PC-9 (cell line): ENCODE measurements around the gene GRID2IP. TPM values are rescaled to one million over a fixed set of nuclear protein-coding genes. Genes with fewer than 3 reads are reported as not detected.
A peak's percentile ranks its signal among the peaks of the same experiment; 100 is the strongest.

Experiments
- BruUV-seq: library from RNA; stranded (reverse); fragments of 400-500 nt; replicated peaks from 2 replicates; lab custom pipeline; 2021; lab: Mats Ljungman, UMichigan
- CTCF ChIA-PET: fragments of 300-600 bp; sonication (Branson Sonifier 250); formaldehyde crosslinking; loops from one replicate; lab custom pipeline; 2022; ENCODE audit warnings: antibody characterized with exemption; lab: Charles Lee
- POLR2A ChIA-PET: fragments of 300-600 bp; sonication (Branson Sonifier 250); formaldehyde crosslinking; loops from one replicate; lab custom pipeline; 2022; ENCODE audit warnings: antibody characterized with exemption; ENCODE audit not compliant: unreplicated experiment; lab: Charles Lee
- DNase-seq, 2 experiments: peaks; one replicate each; pipeline versions ENCODE4 v3.0.0 to v3.0.0-alpha.2; 2015 to 2022; ENCODE audit warnings: mixed read lengths in 1 of 2
- H2AFZ ChIP-seq: fragments of 200-600 bp; sonication (generic); 2 replicates; pipeline ENCODE4 v1.8.1; 2017; ENCODE audit warnings: antibody characterized with exemption
- H3F3A ChIP-seq: fragments of 200-600 bp; sonication (generic); 2 replicates; pipeline ENCODE4 v1.8.1; 2017; ENCODE audit warnings: antibody characterized with exemption, mild to moderate bottlenecking, low read depth; ENCODE audit not compliant: insufficient read depth
- H3K27ac ChIP-seq: fragments of 200-600 bp; sonication (generic); 2 replicates; pipeline ENCODE4 v1.6.1; 2016; ENCODE audit warnings: mixed run types
- H3K27me3 ChIP-seq: fragments of 200-600 bp; sonication (generic); 2 replicates; pipeline ENCODE4 v1.6.1; 2016; ENCODE audit warnings: low read depth, mixed run types; ENCODE audit not compliant: insufficient read depth
- H3K36me3 ChIP-seq: fragments of 200-600 bp; sonication (generic); 2 replicates; pipeline ENCODE4 v1.6.1; 2016; ENCODE audit warnings: low read depth, mixed run types
- H3K4me1 ChIP-seq: fragments of 200-600 bp; sonication (generic); replicated peaks from 2 replicates; pipeline ENCODE4 v1.6.1; 2016; ENCODE audit warnings: mixed run types; ENCODE audit not compliant: insufficient read depth
- H3K4me2 ChIP-seq: fragments of 200-600 bp; sonication (generic); 2 replicates; pipeline ENCODE4 v1.6.1; 2017; ENCODE audit warnings: mixed run types
- H3K4me3 ChIP-seq: fragments of 200-600 bp; sonication (generic); 2 replicates; pipeline ENCODE4 v1.6.1; 2016; ENCODE audit warnings: mixed run types
- H3K79me2 ChIP-seq: fragments of 200-600 bp; sonication (generic); 2 replicates; pipeline ENCODE4 v1.6.1; 2017; ENCODE audit warnings: low read depth, mixed run types
- H3K9me2 ChIP-seq: fragments of 200-600 bp; sonication (generic); 2 replicates; pipeline ENCODE4 v1.8.1; 2017; ENCODE audit warnings: mild to moderate bottlenecking; ENCODE audit not compliant: insufficient read depth
- H3K9me3 ChIP-seq: fragments of 200-600 bp; sonication (generic); 2 replicates; pipeline ENCODE4 v1.8.1; 2016; ENCODE audit warnings: low read depth; ENCODE audit not compliant: insufficient read depth
- H4K20me1 ChIP-seq: fragments of 200-600 bp; sonication (generic); 2 replicates; pipeline ENCODE4 v1.8.1; 2017; ENCODE audit not compliant: insufficient read depth
- EZH2 ChIP-seq: fragments of 200-600 bp; sonication (generic); IDR thresholded peaks from 2 replicates; pipeline ENCODE4 v1.8.0; 2017; ENCODE audit warnings: antibody characterized with exemption, low read depth
- intact Hi-C: fragments of 100-400 bp; cut with micrococcal nuclease; formaldehyde crosslinking; loops from one replicate; pipeline ENCODE4 v1.10.0; 2022; ENCODE audit not compliant: unreplicated experiment
- total RNA-seq: library from RNA; stranded (reverse); gene quantifications from 2 replicates; pipeline ENCODE4 v1.2.3, GENCODE V29; 2021
- TF ChIP-seq, protein P1 (sequence below): fragments of 200-600 bp; sonication (generic); conservative IDR thresholded peaks from 2 replicates; pipeline ENCODE4 v1.6.1; 2017; ENCODE audit warnings: mixed run types, antibody characterized with exemption, mild to moderate bottlenecking, moderate library complexity

The GRID2IP gene
- total RNA-seq, 1 experiment from 2014 or later, result 1.3 TPM

DNA sequence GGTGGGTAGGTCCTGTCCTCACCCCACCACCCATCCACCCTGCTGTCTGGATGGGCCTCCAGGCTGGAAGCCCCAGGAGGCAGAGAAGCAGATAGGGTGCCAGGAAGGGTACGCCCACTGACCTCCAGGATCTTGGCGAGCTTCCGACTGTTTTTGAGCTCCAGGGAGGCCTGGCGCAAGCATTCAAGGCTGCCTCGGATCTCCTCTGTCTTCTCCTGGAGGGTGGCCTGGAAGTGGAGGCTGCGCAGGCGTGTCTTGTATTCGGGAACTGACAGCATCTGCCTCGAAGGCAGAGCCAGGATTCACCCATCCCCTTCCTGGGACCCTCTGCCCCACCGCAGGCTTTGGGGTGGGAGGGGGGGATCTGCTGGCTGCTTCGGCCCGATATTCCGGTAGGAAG lies 48.4 kb downstream of the GRID2IP start:
- TSS peak; percentile 20 for BruUV-seq
- CTCF ChIA-PET, result interaction anchor here (0.5 kb wide), 1 partner anchor 143 kb away, joined by 8 read pairs; no protein-coding TSS in a partner anchor
- intact Hi-C loops, result no loop called here

DNA sequence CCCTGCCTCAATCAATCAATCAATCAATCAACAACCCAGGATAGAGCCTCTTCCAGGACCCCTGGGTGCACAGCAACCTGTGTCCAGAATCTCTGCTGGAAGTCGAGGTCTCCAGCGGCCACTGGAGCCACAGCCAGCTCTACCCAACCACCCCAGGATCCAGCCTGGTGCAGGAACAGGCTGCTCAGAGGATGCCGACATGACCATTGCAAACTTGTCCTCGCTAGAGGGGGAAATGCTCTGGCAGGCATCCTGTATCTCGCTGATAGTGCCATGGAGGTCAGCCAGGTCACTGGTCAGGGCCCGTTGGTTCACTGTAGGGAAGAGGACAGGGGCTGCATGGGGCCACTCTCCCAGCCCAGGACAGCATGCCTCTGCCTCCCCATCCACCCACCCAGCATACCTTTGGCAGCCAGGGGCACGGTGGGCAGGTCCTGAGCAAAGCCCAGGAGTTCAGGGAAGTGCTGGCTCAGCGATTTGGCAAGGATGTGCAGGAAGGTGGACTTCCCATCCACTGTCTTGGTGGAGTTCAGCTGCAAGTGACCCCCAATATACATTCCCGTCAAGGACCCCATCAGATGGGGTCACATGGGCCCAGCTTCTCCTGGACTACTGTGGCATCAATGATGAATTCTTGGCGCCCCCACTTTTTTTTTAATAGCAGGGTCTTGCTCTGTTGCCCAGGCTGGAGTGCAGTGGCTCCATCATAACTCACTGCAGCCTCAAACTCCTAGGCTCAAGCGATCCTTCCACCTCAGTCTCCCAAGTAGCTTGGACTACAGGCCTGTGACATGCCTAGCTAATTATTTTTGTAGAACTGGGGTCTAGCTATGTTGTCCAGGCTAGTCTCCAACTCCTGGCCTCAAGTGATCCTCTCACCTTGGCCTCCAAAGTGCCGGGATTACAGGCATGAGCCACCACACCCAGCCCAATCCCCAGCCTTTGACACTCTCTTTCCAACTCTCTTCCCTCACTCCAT lies 49.4 kb downstream of the GRID2IP start:
- H3F3A ChIP-seq, result no peaks in the 10 kb centered on the region
- no peaks in the 10 kb centered on the region for H4K20me1 ChIP-seq
- no peak for DNase-seq
- TF ChIP-seq, protein P1, sequence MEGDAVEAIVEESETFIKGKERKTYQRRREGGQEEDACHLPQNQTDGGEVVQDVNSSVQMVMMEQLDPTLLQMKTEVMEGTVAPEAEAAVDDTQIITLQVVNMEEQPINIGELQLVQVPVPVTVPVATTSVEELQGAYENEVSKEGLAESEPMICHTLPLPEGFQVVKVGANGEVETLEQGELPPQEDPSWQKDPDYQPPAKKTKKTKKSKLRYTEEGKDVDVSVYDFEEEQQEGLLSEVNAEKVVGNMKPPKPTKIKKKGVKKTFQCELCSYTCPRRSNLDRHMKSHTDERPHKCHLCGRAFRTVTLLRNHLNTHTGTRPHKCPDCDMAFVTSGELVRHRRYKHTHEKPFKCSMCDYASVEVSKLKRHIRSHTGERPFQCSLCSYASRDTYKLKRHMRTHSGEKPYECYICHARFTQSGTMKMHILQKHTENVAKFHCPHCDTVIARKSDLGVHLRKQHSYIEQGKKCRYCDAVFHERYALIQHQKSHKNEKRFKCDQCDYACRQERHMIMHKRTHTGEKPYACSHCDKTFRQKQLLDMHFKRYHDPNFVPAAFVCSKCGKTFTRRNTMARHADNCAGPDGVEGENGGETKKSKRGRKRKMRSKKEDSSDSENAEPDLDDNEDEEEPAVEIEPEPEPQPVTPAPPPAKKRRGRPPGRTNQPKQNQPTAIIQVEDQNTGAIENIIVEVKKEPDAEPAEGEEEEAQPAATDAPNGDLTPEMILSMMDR, result no peak
- no peak for TF ChIP-seq EZH2
- no TSS peak for BruUV-seq
- peaks cover 11% of the 10 kb centered on the region for H3K4me1 ChIP-seq
- H3K36me3 ChIP-seq, result no peaks in the 10 kb centered on the region
- POLR2A ChIA-PET, result no interaction called here
- H3K27ac ChIP-seq, result no peak overlapping the region
- CTCF ChIA-PET, result interaction anchor here (0.6 kb wide), 1 partner anchor 39 kb away, joined by 3 read pairs; no protein-coding TSS in a partner anchor
- no peaks in the 10 kb centered on the region for H3K9me3 ChIP-seq
- H3K4me2 ChIP-seq, result no peak overlapping the region
- H3K79me2 ChIP-seq, result no peaks in the 10 kb centered on the region
- H2AFZ ChIP-seq, result no peak overlapping the region
- H3K27me3 ChIP-seq, result no peaks in the 10 kb centered on the region
- no peak overlapping the region for H3K4me3 ChIP-seq
- no peaks in the 10 kb centered on the region for H3K9me2 ChIP-seq
- intact Hi-C loops, result no loop called here

More for the DNA sequence above, 48.4 kb downstream of the GRID2IP start:
- H3K79me2 ChIP-seq, result no peaks in the 10 kb centered on the region
- no peaks in the 10 kb centered on the region for H3K36me3 ChIP-seq
- POLR2A ChIA-PET, result no interaction called here
- no peak overlapping the region for H3K27ac ChIP-seq
- peaks cover 11% of the 10 kb centered on the region for H3K4me1 ChIP-seq
- TF ChIP-seq EZH2, result no peak
- TF ChIP-seq, protein P1, result no peak
- peak overlapping the region; percentile 66 for H3K4me3 ChIP-seq
- H3K9me3 ChIP-seq, result no peaks in the 10 kb centered on the region
- no peaks in the 10 kb centered on the region for H4K20me1 ChIP-seq
- H3K27me3 ChIP-seq, result no peaks in the 10 kb centered on the region
- peak overlapping the region; percentile 92 for H2AFZ ChIP-seq
- no peaks in the 10 kb centered on the region for H3F3A ChIP-seq
- no peak for DNase-seq
- H3K4me2 ChIP-seq, result peak overlapping the region; percentile 89
- no peaks in the 10 kb centered on the region for H3K9me2 ChIP-seq

DNA sequence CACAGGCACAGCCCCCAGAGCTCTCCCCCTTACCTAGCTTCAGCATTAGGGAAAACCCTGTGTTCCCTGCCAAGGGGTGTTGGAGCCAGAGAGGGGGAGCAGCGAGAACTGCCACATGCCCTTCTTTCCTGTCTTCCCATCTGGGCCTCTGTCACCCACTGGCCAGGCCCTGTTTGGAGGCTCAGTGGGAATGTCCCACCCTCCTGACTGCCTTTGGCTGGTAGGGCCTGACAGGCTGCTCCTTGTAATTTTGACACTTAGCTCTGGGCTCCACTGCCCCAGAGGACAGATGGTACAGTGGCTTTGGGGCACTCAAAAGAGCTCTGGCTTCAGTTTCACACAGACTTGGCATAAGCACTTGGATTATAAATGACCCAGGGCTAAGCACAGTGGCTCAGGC lies 50.6 kb downstream of the GRID2IP start:
- no peak overlapping the region for H3K4me2 ChIP-seq

More for the DNA sequence above, 50.6 kb downstream of the GRID2IP start:
- H3K9me2 ChIP-seq, result no peaks in the 10 kb centered on the region
- DNase-seq, result no peak
- no peaks in the 10 kb centered on the region for H3K79me2 ChIP-seq
- no peaks in the 10 kb centered on the region for H3K36me3 ChIP-seq
- H4K20me1 ChIP-seq, result no peaks in the 10 kb centered on the region
- BruUV-seq, result no TSS peak
- no peak overlapping the region for H3K4me3 ChIP-seq
- ChIA-PET POLR2A (interaction anchor here (0.6 kb wide), 2 partner anchors 9 to 500 kb away, joined by 3 to 13 read pairs; no protein-coding TSS in a partner anchor), CTCF (no interaction called here)
- H3K27ac ChIP-seq, result no peak overlapping the region
- intact Hi-C loops, result no loop called here
- no peak overlapping the region for H2AFZ ChIP-seq
- no peak for TF ChIP-seq EZH2
- TF ChIP-seq, protein P1, result no peak
- no peaks in the 10 kb centered on the region for H3K27me3 ChIP-seq
- no peaks in the 10 kb centered on the region for H3K9me3 ChIP-seq
- no peaks in the 10 kb centered on the region for H3F3A ChIP-seq
- H3K4me1 ChIP-seq, result peaks cover 11% of the 10 kb centered on the region
